Ascending aorta (tissue), 2 donors: Measurements from ENCODE around the gene RSL1D1. TPM values are rescaled to one million over a fixed set of nuclear protein-coding genes. Genes with fewer than 3 reads are reported as not detected.

Source experiments
- DNase-seq, 2 donors: peaks; one replicate each; pipeline ENCODE4 v3.0.0-alpha.2; 2019; ENCODE audit warnings: low spot score in 2 of 2
- H3K27ac ChIP-seq, 2 donors: fragments of 200-600 bp; sonication (generic); one replicate each; pipeline ENCODE4 v1.5.1; 2016 to 2017; ENCODE audit warnings: mild to moderate bottlenecking in 1 of 2
- H3K27me3 ChIP-seq: fragments of 200-600 bp; sonication (generic); one replicate; pipeline ENCODE4 v1.5.1; 2017
- H3K36me3 ChIP-seq, 2 donors: fragments of 200-600 bp; sonication (generic); one replicate each; pipeline ENCODE4 v1.5.1; 2016
- H3K4me1 ChIP-seq, 2 donors: fragments of 200-600 bp; sonication (generic); one replicate each; pipeline ENCODE4 v1.5.1; 2016 to 2017; ENCODE audit warnings: mild to moderate bottlenecking in 1 of 2
- H3K4me3 ChIP-seq, 2 donors: fragments of 200-600 bp; sonication (generic); one replicate each; pipeline ENCODE4 v1.5.1; 2016 to 2017; ENCODE audit warnings: mild to moderate bottlenecking in 1 of 2
- H3K9me3 ChIP-seq, 2 donors: fragments of 200-600 bp; sonication (generic); one replicate each; pipeline ENCODE4 v1.5.1; 2016
- intact Hi-C: fragments of 100-400 bp; cut with DNase I; formaldehyde crosslinking; loops from one replicate; pipeline ENCODE4 v1.15.1; 2023
- total RNA-seq: library from RNA; depleted of rRNA; stranded (reverse); fragments of >200 nt; gene quantifications from one replicate; pipeline ENCODE4 v1.1.0, GENCODE V29; 2016
- TF ChIP-seq, protein P1 (sequence below), 3 experiments: fragments of 200-600 bp in 2 of 3; fragments of 450-650 bp in 1 of 3; sonication (generic) in 2 of 3; IDR thresholded peaks; one replicate each; pipeline ENCODE4 v1.5.1; 2016 to 2019; ENCODE audit warnings: antibody characterized with exemption in 3 of 3, mild to moderate bottlenecking in 1 of 3, moderate library complexity in 1 of 3

Gene RSL1D1
- total RNA-seq, 1 donor from 2014 or later: 160 TPM

DNA sequence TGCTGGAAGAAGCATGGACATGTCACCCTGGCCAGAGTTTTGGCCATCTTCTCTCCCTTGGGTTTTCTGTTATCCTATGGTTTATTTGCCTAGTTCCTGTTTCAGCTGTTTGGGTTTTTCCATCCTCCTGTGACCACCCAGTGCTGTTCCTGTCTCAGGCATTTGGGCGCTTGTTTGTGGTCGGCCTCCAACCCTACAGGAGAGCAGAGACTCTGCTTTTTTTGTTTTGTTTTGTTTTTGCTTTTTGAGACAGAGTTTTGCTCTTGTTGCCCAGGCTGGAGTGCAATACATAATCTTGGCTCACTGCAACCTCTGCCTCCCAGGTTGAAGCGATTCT, 51.0 kb downstream of the RSL1D1 start:
- Histone ChIP-seq H3K27me3 (no peaks in the 10 kb centered on the region), H3K9me3 (no peaks in the 10 kb centered on the region), H3K4me3 (no peak overlapping the region), H3K36me3 (no peaks in the 10 kb centered on the region), H3K27ac (no peak overlapping the region), H3K4me1 (peaks cover 14 to 22% of the 10 kb centered on the region in 2 donors)
- intact Hi-C loops: no loop called here
- no peak for DNase-seq
- TF ChIP-seq, protein P1, sequence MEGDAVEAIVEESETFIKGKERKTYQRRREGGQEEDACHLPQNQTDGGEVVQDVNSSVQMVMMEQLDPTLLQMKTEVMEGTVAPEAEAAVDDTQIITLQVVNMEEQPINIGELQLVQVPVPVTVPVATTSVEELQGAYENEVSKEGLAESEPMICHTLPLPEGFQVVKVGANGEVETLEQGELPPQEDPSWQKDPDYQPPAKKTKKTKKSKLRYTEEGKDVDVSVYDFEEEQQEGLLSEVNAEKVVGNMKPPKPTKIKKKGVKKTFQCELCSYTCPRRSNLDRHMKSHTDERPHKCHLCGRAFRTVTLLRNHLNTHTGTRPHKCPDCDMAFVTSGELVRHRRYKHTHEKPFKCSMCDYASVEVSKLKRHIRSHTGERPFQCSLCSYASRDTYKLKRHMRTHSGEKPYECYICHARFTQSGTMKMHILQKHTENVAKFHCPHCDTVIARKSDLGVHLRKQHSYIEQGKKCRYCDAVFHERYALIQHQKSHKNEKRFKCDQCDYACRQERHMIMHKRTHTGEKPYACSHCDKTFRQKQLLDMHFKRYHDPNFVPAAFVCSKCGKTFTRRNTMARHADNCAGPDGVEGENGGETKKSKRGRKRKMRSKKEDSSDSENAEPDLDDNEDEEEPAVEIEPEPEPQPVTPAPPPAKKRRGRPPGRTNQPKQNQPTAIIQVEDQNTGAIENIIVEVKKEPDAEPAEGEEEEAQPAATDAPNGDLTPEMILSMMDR (IDR thresholded peaks at IDR 0.05): no peak

- DNase-seq: no peak
- Histone ChIP-seq H3K9me3 (no peaks in the 10 kb centered on the region), H3K27ac (peak overlapping the region; percentile 97 to 98), H3K4me1 (peaks cover 14 to 28% of the 10 kb centered on the region in 2 donors), H3K4me3 (no peak overlapping the region), H3K36me3 (no peaks in the 10 kb centered on the region), H3K27me3 (no peaks in the 10 kb centered on the region)
- intact Hi-C loops: loop anchor here (5.0 kb wide), 3 partner anchors 53 to 302 kb away; partner anchors contain the start of genes GSPT1 and RSL1D1
- TF ChIP-seq, protein P1 (IDR thresholded peaks at IDR 0.05): no peak
These were observed 51.6 kb downstream of the RSL1D1 start for GRCh38 chr16:11799509-11800381.

DNA sequence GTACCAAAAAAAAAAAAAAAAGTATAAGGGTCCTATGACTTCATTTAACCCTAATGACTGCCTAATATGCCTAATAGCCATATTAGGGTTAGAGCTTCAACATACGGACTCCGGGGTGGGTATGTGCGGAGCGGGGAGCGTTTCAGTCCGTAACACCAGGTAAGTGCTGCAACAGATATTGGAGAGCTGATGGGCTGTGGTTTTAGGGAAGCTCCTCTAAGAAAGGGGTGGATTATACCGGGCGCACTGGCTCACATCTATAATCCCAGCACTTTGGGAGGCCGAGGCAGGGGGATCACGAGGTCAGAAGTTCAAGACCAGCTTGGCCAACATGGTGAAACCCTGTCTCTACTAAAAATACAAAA, 52.3 kb downstream of the RSL1D1 start:
- H3K27me3 ChIP-seq: no peaks in the 10 kb centered on the region
- H3K27ac ChIP-seq: peak overlapping the region; percentile 97 to 98
- peak overlapping the region in 1 of 2 donors; percentile 91 for H3K4me3 ChIP-seq
- TF ChIP-seq, protein P1 (IDR thresholded peaks at IDR 0.05): no peak
- peaks cover 14 to 35% of the 10 kb centered on the region in 2 donors for H3K4me1 ChIP-seq
- intact Hi-C loops: loop anchor here (5.0 kb wide), 3 partner anchors 53 to 302 kb away; partner anchors contain the start of genes GSPT1 and RSL1D1
- no peaks in the 10 kb centered on the region for H3K9me3 ChIP-seq
- no peak for DNase-seq
- no peaks in the 10 kb centered on the region for H3K36me3 ChIP-seq

DNA sequence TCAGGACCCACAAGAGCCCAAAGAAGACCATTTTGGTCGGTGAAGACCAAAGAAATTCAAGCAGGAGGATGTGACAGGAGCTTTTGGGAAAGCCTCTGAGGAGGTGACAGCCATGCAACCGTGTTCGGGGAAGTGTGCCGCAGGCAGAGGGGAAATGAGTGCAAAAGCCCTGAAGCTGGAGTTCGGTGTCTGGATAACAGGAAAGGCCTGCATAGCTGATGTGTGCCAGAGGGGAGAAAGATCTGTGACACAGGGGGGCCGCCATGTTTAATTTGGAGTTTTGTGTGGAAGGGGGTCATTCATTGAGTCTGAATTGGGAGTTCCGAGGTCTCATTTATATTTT, 53.4 kb downstream of the RSL1D1 start:
- peak overlapping the region; percentile 58 to 91 for H3K4me3 ChIP-seq
- no peaks in the 10 kb centered on the region for H3K9me3 ChIP-seq
- H3K36me3 ChIP-seq: no peaks in the 10 kb centered on the region
- peaks cover 14 to 42% of the 10 kb centered on the region in 2 donors for H3K4me1 ChIP-seq
- peak in 1 of 2 donors; percentile 72 for DNase-seq
- TF ChIP-seq, protein P1 (IDR thresholded peaks at IDR 0.05): no peak
- peak overlapping the region; percentile 97 to 98 for H3K27ac ChIP-seq
- intact Hi-C loops: loop anchor here (2.0 to 5.0 kb wide), 5 partner anchors 15 to 665 kb away; partner anchors contain the start of genes GSPT1 and RSL1D1
- no peaks in the 10 kb centered on the region for H3K27me3 ChIP-seq

DNA sequence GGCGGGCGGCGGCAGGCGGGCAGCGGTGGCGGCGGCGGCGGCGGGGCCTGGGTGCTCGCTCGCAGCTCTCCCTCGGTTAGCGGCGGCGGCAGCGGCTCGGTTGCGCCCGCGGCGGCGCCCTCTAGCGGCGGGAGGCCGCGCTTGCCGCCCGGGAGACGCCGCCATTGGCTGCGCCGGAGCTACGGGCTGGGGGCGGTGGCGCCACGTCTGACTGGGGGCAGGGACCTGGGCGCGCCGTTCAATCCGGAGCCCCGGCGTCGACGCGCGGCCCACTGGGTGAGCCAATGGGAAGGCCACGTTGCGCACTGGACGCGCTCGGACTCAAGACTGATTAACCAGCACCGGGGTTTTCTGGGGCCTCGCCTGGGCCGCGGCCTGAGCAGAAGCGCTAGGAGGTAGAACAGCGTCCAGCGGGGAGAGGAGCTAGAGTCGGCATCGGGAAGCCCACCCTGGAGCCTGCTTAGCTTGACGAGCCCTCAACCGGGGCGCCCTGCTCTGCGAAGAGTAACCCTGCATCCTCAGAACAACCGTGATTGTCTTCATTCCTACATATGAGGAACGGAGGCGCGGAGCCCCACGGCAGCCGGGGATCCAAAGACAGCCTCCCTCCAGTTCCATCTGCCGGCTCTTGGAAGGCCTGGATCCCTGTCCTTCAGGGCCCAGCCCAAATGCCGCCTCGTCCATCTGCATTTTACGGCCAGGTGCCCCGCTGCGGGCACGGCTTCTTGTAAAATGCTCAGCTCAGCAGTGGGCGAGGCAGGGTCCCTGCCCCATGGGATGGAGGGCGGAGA, 54.0 kb downstream of the RSL1D1 start, which contains the start of gene ZC3H7A:
TSS of gene ZC3H7A (minus strand) at position 93 of the 791 bp plus-strand sequence. CDS start 14,904 bp downstream, outside the sequence.
- Histone ChIP-seq H3K4me3 (peak within 1 kb of the TSS; percentile 70 to 91), H3K36me3 (no peaks in the 10 kb centered on the region), H3K27me3 (no peaks in the 10 kb centered on the region), H3K4me1 (peaks cover 14 to 48% of the 10 kb centered on the region in 2 donors), H3K27ac (peak within 1 kb of the TSS; percentile 97 to 98), H3K9me3 (no peaks in the 10 kb centered on the region)
- TF ChIP-seq, protein P1 (IDR thresholded peaks at IDR 0.05): peak; percentile 36 to 99 (median 53)
- DNase-seq: peak; percentile 85 to 98
- intact Hi-C loops: loop anchor here (2.0 to 5.0 kb wide), 5 partner anchors 15 to 665 kb away; partner anchors contain the start of genes GSPT1 and RSL1D1
